ENCODE results near the gene HTR4.
"Not testable (repeated sequence)": the region's sequence is repeated elsewhere in the genome, so short reads cannot be mapped to it uniquely, and the experiment has no call there.

HTR4 gene

DNA sequence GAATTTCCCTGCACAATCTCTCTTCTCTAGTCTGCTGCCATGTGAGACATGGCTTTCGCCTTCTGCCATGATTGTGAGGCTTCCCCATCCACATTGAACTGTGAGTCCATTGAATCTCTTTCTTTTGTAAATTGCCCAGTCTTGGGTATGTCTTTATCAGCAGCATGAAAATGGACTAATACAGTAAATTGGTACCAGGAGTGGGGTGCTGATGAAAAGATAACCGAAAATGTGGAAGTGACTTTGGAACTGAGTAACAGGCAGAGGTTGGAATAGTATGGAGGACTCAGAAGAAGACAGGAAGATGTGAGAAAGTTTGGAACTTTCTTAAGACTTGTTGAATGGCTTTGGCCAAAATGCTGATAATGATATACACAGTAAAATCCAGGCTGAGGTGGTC lies 124.9 kb downstream of the HTR4 start:
- DNase-seq = not testable (repeated sequence)

DNA sequence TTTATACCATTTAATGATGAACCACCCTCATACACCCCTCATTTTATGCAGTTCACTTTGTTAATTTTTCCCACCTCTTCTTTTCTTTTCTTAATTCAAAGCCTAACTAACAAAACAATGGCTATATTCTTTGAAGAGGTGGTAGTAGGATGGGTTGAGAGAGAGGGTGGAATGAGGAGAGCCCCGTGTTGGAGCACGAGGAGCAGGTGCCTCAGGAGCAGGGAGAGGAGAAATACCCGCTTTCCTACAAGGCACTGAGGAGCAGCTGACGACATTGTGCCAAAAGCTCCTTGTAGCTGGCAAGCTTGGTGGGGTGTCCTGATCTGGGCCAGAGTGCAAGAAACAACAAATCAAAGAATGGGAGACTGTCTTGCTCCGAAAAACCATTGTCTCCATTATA lies 129.6 kb downstream of the HTR4 start:
- DNase-seq = no peak

DNA sequence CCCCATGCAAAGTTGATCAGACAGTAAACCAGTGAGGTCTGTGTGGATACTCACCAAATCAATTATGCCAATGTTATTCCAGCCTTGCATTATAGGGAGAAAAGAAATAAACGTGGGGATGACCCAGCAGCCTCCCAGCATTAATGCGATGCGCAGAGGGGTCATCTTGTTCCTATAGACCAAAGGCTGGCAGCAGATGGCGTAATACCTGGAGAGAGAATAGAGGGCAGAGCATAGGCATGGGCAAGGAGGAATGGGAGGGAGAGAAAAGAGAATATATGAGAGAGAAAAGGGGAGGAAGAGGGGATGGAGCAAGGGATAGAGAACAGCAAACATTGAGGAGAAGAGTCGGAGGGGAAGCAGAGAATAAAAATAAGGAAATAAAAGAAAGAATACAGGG lies 131.2 kb downstream of the HTR4 start:
- DNase-seq = no peak

DNA sequence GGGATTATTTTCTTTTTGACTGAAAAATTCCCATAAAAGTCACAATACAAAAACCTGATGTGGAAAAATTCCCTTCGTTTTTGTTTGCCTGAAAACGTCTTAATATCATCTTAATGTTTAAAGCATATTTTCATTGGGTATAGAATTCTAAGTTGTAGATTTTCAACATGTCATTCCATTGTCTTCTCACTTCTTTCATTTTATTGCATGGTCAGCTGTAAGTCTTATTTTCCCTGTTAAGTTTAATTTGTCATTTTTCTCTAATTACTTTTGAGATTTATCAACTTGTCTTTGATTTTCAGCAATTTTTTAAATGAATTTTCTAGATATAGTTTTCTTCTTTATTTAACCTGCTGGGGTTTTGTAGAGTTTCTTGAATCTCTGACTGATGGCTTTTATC lies 138.9 kb downstream of the HTR4 start:
- DNase-seq = no peak

DNA sequence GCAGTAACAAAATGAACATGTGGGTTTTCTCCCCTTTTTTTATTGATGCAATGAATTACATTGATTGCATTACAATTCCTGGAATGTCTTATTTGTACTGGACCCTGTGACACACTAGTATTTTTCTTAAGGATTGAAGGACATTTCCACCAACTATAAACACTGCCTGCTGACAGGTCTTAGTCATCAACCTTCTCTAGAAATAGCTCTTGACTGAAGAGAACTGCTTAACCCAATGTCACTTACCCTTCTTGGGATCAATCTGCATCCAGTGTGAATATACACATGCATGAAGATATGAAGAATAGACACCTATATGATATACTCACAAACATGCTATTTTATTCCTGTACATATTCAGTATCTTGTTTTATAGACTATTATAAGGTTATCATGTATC lies 140.0 kb downstream of the HTR4 start:
- no peak for DNase-seq

DNA sequence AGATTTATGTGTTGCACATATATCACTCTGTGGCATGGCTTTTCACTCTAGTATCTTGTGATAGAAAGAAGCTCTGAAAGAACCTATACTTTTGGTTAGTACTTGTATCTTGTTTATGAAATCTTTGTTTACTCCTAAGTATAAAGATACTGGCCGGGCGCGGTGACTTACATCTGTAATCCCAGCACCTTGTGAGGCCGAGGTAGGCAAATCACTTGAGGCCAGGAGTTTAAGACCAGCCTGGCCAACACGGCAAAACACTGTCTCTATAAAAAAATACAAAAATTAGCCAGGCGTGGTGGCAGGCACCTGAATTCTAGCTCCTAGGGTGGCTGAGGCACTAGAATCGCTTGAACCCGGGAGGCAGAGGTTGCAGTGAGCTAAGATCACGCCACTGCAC lies 141.8 kb downstream of the HTR4 start:
- DNase-seq = no peak

DNA sequence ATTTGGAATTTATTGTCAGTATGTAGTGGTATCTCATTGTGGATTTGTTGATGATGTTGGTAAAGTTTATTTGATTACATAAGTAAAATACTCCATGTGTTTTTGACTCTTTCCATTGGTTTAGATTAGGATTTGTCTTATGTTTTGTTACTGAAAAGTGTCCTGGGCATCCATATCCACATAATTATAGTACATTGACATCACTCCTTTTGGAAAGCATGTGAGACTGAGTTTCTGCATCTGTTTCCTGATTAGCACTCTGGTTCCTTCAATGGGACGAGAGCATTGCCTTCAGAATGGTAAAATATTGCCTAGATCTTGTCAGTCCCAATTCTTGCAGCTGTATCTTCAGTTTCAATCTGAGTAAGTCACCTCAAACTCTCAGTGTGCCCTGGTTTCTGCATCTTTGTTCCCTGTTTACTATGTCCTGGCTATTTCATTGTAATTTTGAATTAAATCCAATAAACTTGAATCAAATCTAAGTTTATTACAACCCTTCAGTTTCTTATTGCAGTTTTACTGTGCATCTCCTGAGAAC lies 142.4 kb downstream of the HTR4 start:
- DNase-seq = no peak

DNA sequence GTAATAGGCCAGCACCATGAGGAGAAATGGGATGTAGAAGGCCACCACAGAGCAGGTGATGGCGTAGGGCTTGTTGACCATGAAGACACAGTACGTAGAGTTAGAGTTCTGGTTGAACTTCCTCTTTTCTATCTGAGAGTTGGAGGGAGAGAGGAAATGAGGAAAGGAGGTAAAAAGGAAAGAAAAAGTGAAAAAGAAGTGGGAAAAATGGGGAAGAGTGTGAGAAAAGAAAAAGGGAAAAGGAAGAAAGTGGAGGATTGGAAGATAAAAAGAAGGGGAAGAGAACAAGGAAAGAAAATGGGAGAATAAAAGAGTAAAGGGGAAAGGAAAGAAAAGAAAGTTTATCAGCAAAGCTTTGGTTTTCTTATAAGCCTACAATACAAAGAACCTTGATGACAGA lies 144.4 kb downstream of the HTR4 start:
- no peak for DNase-seq

DNA sequence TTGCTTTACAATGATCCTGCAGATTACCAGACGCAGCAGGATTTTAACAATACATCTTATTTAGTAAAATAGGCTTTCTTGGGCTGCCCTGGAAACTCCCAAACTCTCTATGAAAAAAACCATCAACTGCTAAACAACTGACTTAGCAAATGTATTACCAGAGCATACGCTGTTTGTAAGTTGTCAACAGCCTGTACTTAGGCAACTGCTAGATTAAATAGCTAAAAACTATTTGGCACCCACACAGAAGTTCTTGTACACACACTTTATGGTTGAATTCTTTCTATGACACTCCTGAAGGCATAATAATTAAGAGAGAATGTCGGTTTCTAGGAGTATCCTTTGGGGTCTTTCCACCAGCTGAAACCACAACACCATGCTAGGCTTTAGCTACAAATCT lies 146.7 kb downstream of the HTR4 start:
- DNase-seq = no peak

DNA sequence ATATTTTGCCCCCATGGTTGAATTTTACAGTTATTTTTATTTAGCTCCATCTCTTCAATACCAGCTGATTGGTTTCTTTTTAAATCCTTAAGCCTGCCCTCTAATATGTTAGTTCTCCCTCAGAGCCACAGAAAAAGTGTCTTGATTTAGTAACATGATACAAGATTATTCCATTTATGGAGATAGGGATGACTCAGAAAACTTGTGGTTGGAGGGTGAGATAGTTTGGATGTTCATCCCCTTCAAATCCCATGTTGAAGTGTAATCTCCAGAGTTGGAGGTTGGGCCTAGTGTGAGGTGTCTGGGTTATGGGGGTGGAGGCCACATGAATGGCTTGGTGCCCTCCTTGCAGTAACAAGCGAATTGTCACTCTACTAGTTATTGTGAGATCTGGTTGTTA lies 154.9 kb downstream of the HTR4 start:
- no peak for DNase-seq

DNA sequence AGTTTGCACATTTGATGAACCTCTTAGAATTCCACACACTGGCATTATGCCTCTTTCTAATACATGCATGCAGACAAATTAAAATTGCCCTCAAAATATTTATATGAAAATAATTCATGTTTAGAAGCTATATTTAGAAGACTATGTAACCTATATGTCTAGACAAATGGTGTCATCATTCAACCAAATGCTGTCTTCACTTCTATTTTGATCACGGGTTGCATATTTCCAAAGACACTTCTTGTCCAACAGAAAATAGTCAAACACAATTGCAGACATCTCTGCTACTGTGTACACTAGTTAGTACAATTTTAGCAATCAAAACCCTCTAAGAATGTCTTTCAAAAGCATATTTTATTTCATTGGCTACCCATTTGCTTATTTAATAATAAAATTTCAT lies 156.6 kb downstream of the HTR4 start:
- DNase-seq = no peak

DNA sequence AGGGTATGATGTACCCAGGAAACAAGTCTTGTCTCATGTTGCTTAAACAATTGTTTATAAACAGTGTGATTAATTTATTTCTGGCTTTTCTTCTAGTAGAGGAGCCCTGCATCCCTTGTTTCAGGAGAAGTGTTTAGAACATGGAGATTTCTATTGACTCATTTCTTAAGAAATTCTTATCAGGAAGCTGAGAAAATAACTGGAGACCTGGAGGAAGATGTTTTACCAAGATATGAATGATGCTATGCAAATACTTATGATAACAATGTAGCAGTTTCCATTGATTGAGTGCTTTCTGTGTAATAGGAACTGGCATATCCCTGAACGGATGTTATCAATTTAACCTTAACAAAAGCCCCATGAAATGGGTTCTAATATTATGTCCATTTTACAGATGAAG lies 162.0 kb downstream of the HTR4 start:
- DNase-seq = no peak

DNA sequence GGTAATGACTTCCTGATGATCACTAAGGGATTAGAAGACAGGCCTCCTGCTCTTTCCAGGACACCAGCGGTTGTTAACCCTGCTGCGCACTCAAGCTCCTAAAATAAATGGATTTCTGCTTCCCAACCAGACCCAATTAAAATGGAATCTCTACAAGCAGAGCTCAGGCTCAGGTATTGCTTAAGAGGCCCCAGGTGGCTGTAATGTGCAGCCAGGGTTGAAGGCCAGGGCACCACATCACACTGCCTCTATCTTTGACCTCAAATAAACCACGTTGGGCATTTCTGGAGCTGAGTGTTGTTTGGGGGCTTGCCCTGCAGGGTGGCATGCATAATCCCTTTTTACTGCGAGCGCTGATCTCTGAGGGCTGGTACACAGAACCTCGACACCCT lies 162.5 kb downstream of the HTR4 start:
- DNase-seq = no peak

DNA sequence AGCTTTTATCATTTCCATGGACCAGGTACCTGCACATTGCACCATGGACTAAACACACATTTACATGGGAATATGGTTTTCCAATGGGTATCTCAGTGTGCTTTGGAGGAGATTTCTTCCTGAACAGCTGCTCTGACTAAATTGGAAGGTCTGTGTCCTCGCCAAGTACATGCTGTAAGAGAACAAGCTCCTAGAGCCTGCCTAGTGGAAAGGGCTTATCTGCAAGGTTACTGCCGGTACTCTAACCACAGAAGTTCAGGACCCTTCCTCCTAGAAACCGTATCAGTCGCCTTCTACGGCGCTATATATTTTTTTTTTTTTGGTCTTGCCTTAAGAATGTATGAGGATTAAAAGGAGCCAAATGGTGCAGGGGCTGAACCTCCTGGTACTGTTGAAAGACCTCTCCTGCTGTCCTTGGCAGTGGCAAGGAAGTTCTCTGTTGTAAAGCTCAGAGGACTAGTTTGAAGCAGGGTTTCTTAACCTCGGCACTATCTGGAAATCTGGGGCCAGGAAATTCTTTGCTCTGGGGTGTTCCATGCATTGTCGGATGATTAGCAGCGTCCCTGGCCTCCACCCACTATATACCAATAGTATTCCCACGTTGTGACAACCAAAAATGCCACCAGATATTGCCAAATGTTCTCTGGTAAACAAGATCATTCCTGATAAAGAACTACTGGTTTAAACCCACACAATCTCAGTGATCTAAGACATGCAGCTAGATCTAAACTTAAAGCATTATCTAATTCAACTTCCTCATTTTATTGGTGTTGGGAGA lies 163.1 kb downstream of the HTR4 start:
- no peak for DNase-seq

DNA sequence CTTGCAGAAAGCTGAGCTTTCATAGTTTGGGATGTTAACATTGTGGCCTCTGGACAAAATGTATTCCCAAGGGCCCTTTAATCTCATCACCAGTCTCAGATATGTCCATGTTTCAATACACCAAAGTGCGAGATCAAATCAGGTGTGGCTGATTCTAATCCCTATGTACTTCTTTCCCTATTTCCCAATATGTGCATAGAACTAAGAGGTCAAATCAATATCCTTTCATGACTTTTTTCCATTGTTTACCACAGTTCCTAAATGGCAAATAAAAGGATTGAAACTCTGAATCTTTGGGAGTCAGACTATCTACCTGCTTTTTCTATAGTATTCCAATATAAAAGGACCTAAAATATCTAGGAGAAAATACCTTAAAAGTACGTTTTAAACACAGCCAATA lies 165.6 kb downstream of the HTR4 start:
- DNase-seq = no peak

DNA sequence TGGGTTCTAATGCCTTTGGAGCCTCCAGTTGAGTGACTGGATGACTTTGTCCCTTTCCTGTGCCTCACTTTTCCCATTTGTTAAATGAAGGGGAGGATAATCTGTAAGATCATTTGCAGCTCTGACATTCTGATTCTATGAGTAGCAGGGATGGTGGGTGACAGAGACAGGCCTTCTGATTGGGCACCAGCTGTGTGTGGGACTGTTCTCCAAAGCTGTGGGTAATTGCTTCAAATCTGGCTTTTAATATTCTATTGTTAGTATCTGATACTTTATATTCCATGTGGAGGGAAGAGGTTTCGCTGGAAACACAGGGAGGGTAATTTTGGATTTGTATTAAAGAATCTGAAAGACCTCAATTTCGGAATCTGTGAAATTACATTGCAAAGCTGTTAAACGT lies 167.9 kb downstream of the HTR4 start:
- no peak for DNase-seq

DNA sequence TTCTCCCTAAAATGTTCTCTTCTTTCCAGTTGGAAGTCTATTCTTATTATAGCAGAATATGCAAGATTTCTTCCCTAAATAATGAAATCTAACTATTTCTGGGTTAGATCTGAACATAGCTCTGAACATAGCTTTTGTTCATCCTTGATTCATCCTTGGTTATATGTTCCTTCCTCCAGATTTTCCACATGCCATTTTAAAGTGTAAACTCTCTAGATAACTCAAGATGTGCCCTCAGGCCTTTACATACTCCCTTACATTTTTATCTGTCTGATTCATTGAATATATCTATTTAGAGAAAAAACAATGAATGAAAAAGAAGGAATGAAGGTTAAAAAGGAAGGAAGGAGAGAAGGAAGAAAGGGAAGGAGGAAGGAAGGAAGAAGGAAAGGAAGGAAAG lies 169.7 kb downstream of the HTR4 start:
- DNase-seq = no peak

DNA sequence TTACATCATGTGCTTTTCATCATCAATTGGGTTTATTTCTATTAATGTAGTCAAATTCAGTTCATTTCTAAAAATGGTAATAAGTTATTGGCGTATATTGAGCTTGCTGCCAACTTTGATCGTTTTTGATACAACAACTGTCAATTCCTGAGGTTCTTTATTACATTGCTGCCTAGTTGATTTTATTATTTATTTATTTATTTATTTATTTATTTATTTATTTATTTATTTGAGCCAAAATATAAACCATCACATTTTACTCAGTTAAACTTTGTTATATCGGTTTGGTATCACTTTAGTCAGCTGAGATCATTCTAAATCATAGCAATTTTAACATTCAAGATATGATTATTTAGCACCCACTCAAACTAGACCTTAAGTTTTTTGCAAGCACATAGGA lies 170.6 kb downstream of the HTR4 start:
- DNase-seq = no peak

DNA sequence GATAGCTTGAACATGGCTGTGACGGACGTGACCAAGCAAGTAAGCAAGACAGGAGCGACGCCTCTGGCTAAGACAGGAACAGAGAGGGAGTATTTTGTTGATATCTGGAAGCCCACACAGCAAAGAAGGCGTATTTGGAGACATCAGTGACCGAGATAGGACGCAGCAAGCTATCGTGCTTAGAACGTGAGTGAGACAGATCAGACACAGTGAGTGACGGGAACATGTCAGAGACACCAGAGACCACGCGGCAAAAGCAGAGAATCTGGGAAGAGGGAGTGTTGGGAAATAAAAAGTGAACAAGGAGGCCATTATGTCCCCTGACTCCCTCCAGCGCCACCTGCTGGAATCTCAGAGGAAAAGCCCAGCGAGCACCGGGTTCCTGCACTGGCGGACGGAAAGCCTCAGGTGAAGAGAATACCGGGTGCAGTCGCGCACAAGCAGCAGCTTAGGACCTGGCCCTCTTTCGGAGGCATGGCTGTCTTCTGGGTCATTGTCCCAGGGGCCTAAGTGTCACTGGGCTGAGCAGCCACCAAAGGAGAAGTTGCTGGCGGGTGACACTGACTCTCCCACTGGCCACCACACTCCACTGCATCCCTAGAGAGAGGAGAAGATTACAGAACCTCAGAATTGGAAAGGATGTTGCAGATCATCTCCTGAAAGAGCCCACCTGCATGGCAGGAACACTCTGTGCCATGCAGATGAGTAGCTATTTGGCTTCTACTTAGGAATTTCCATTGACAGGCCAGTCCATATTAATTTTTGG lies 171.4 kb downstream of the HTR4 start:
- peak; percentile 44 for DNase-seq

DNA sequence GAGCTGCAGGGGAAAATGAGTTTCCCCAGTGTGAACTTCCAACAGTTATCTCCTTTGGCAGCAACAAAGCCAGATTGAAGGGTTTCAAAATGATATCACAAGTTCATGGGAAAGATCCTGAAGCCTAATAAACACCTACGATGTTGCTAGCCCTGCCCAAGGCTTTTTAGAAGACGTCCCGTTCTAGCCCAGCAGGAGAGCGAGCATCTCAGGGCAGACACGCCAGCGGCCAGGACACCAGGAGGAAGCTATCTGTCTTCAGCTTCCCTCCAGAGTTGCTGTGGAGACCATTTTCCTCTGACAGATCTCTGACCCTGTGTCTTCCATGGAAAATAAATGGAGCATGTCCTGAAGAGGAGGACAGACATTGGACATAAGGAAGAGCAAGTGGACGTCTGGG lies 172.1 kb downstream of the HTR4 start:
- DNase-seq = no peak

DNA sequence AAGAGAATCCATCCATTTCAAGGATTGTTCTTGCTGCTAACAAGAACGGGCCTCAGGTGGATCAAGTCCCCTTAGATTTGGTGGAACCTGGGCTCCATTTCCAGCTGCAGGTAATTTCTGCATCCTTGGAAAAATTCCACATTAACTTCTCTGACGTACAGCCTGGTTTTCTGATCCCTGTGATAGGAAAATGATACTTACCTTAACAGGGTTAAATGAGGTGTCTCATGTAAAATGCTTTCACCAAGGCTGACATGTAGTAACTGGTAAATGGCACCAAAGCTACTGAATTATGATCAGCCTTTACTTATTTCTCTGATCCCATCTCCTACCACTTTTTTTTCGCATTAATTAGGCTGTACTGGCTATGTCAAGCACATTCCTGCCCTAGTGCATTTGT lies 176.9 kb downstream of the HTR4 start:
- no peak for DNase-seq

DNA sequence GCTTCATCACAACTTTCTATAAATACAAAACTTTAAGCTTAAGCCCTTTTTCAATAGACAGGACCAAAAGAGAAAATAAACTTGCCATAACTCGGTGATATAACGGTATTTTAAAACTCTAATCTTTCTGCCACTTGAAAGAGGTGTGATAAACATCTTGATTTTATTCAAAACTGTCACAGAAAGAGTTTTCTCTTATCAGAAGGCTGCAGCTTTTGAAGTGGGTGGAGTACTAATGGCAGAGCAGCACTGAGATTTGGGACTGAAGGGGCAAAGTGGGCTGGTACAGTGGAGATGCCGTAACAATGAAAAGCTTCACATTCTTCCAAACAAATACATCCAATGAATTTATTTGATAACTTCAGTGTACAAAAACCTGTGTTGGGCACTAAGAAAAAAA lies 178.0 kb downstream of the HTR4 start:
- no peak for DNase-seq

DNA sequence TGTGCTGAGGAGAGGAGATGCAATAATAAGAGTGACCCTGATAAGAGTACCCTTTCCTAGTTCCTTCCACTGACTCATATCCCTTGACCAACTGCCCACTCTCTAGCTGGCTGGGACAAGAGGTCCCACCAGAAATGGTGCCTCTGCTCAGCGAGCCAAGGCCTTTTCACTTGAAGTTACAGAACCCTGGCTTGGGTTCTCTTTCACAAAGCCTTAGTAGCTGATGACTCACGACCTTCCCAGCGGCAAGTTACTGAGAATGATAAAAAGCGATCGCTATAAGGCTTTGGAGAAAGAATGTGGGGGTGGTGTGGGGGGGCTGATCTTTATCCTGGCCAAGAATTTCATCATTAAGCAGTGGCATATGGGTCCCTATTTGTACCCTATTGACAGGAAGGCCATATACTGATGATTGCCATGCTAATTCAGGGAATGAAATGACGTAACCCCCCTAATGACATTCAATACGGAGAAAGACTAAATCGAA lies 180.3 kb downstream of the HTR4 start:
- DNase-seq = no peak

DNA sequence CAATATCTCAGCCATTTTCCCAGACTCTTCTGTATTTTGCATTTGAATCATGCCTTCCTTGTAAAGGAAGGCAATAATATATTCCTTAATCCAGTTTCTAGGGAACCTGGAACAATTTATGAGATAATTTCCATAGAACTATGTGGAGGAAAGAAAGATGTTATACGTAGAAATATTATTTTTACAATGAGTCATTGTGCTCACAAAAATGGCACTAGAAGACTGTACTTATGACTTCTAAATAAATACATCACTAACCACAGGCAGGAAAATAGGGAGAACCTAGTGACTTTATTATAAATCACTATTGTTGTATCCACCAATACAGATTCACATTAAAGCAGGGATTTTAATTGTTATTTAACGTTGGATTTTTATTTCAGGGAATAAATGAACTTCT lies 182.9 kb downstream of the HTR4 start:
- no peak for DNase-seq
